DND-41 (cell line): ENCODE results near the gene SH3RF3.

ENCODE experiments used
- ATAC-seq: fragments of 200-7000 bp; cut with Tn5 transposase; 3 replicates; pipeline ENCODE4 v1.9.1; 2021; ENCODE audit warnings: low read depth; ENCODE audit not compliant: insufficient read depth
- DNase-seq: peaks from one replicate; pipeline ENCODE4 v3.0.0-alpha.2; 2020
- H2AFZ ChIP-seq: 2 replicates; pipeline ENCODE4 v1.6.0; 2012; ENCODE audit warnings: low read depth, low read length
- H3K27ac ChIP-seq: 2 replicates; pipeline ENCODE4 v1.5.1; 2012; ENCODE audit warnings: low read length, inconsistent platforms
- H3K27me3 ChIP-seq: fragments of 200-600 bp; sonication (generic); 2 replicates; pipeline ENCODE4 v1.6.0; 2012; ENCODE audit warnings: low read length, mild to moderate bottlenecking, inconsistent platforms; ENCODE audit not compliant: insufficient read depth, poor library complexity
- H3K36me3 ChIP-seq: 2 replicates; pipeline ENCODE4 v1.5.1; 2012; ENCODE audit warnings: low read length, inconsistent platforms; ENCODE audit not compliant: insufficient read depth
- H3K4me1 ChIP-seq: 2 replicates; pipeline ENCODE4 v1.5.1; 2012; ENCODE audit warnings: mild to moderate bottlenecking, low read length; ENCODE audit not compliant: insufficient read depth
- H3K4me2 ChIP-seq: 2 replicates; pipeline ENCODE4 v1.6.0; 2012; ENCODE audit warnings: mild to moderate bottlenecking, moderate library complexity, low read length, inconsistent platforms; ENCODE audit not compliant: insufficient read depth
- H3K4me3 ChIP-seq, 2 experiments: fragments of 200-600 bp in 1 of 2; shearing (Covaris generic) in 1 of 2; 2 replicates each; pipeline ENCODE4 v1.5.1; 2012 to 2016; ENCODE audit warnings: inconsistent platforms in 2 of 2, low read length in 2 of 2, mild to moderate bottlenecking in 2 of 2, low read depth in 1 of 2, moderate library complexity in 1 of 2
- H3K79me2 ChIP-seq: 2 replicates; pipeline ENCODE4 v1.6.0; 2012; ENCODE audit warnings: low read length, inconsistent platforms; ENCODE audit not compliant: insufficient read depth
- H3K9ac ChIP-seq: 2 replicates; pipeline ENCODE4 v1.6.0; 2012; ENCODE audit warnings: low read depth, mild to moderate bottlenecking, inconsistent platforms, low read length, moderate library complexity
- H3K9me3 ChIP-seq: 2 replicates; pipeline ENCODE4 v1.5.1; 2012; ENCODE audit warnings: low read length, moderate library complexity, mild to moderate bottlenecking, inconsistent platforms; ENCODE audit not compliant: insufficient read depth, severe bottlenecking
- H4K20me1 ChIP-seq: 2 replicates; pipeline ENCODE4 v1.6.0; 2012; ENCODE audit warnings: low read length; ENCODE audit not compliant: insufficient read depth
- CTCF ChIP-seq: IDR thresholded peaks from 2 replicates; pipeline ENCODE4 v1.5.1; 2012; ENCODE audit warnings: borderline replicate concordance, low read length, moderate library complexity, mild to moderate bottlenecking; ENCODE audit not compliant: poor library complexity, severe bottlenecking; ENCODE audit errors: extremely low read depth
- EZH2 ChIP-seq: IDR thresholded peaks from 3 replicates; pipeline ENCODE4 v1.6.1; 2012; ENCODE audit warnings: borderline replicate concordance, low read depth, mild to moderate bottlenecking, moderate library complexity, low read length, inconsistent platforms; ENCODE audit not compliant: severe bottlenecking

SH3RF3 gene

DNA sequence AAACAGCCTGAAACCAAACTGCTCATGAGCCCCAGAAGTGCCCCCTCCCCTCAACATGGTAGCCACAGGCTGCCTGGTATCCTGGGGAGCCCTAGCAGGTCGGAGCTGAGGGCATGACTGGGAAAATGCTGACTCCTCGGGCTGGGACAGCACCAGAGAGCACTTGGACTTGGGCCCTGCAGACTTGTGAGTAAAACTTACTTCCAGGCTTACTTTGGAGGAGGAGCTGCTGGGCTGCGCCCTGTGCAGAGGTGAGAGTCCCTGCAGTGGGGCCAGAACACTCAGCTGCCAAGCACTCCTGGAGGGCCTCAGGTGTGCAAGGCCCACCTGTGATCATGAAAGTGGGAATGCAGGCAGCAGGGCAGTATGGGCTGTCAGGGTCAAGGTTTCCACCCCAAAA, 365.3 kb downstream of the SH3RF3 start:
- no peaks in the 10 kb centered on the region for H3K79me2 ChIP-seq

GRCh38 chr2:109497463-109497862, 368.5 kb downstream of the SH3RF3 start:
- no peaks in the 10 kb centered on the region for H3K79me2 ChIP-seq
- ATAC-seq: no peak
- no peak overlapping the region for H2AFZ ChIP-seq
- no peak overlapping the region for H3K9ac ChIP-seq
- no peaks in the 10 kb centered on the region for H3K27me3 ChIP-seq
- no peaks in the 10 kb centered on the region for H3K4me1 ChIP-seq
- no peaks in the 10 kb centered on the region for H3K36me3 ChIP-seq
- no peaks in the 10 kb centered on the region; the same call in none of the 2 replicates for H4K20me1 ChIP-seq
- H3K27ac ChIP-seq: no peak overlapping the region
- TF ChIP-seq EZH2 (no peak), CTCF (no peak)
- H3K9me3 ChIP-seq: no peaks in the 10 kb centered on the region
- no peak overlapping the region for H3K4me2 ChIP-seq
- no peak overlapping the region for H3K4me3 ChIP-seq
- DNase-seq: no peak

More for the DNA sequence above, 365.3 kb downstream of the SH3RF3 start:
- ATAC-seq (no peak), DNase-seq (no peak)
- H2AFZ ChIP-seq: no peak overlapping the region
- H3K9me3 ChIP-seq: no peaks in the 10 kb centered on the region
- H3K9ac ChIP-seq: no peak overlapping the region
- no peak overlapping the region for H3K4me3 ChIP-seq
- no peak overlapping the region for H3K4me2 ChIP-seq
- H3K36me3 ChIP-seq: no peaks in the 10 kb centered on the region
- no peak for TF ChIP-seq CTCF
- no peak for TF ChIP-seq EZH2
- no peaks in the 10 kb centered on the region for H3K4me1 ChIP-seq
- no peaks in the 10 kb centered on the region; the same call in none of the 2 replicates for H4K20me1 ChIP-seq
- no peaks in the 10 kb centered on the region for H3K27me3 ChIP-seq
- H3K27ac ChIP-seq: no peak overlapping the region

DNA sequence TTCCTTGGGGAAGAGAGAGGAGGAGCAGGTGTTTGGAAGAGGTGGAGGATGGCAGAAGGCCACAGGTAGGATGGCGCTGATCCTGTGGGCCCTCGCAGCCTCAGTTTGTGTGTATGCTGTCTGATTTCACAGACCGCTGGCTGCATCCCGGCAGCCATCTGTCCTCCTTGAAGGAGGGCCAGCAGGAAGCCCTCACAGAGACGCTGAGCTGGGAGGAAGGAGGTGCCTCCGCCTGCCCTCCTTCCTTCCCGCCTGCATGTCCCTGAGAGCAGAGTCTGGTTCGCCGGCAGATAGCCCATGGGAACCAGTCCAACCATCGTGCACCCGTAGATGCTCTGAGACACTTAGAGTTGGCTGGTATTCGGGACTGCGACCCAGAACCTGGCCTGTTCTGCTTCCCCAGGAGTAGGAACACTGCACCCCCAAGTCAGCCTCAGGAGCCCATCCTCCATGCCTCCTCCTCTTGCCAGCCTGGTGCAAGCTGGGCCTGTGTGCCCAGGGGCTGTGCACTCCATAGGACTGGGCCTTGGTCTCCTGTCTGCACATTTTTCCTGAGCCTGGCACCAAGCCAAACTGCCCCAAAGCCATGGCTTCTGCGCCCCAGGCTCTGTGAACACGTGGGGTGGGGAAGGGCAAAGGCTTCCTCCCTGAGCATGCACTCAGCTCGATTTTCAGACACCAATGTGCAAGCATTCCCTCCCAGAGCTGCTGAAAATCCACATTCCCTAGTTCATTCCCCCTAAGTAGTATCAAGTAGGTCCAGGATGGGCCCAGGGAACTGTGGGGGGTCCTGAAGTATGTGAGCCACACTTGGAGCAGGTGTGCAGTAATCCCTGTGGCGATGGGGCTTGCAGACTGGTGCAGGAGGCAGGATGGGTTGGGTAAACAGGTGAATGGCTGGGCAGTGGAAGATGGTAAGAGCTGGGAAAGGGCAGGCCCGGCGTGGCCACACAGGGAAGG, 369.2 kb downstream of the SH3RF3 start:
- Histone ChIP-seq H3K27ac (no peak overlapping the region), H3K4me1 (no peaks in the 10 kb centered on the region)

More for the DNA sequence above, 369.2 kb downstream of the SH3RF3 start:
- no peak overlapping the region for H2AFZ ChIP-seq
- no peak overlapping the region for H3K9ac ChIP-seq
- no peaks in the 10 kb centered on the region; the same call in none of the 2 replicates for H4K20me1 ChIP-seq
- H3K4me2 ChIP-seq: no peak overlapping the region
- H3K4me3 ChIP-seq: no peak overlapping the region
- no peaks in the 10 kb centered on the region for H3K9me3 ChIP-seq
- no peaks in the 10 kb centered on the region for H3K79me2 ChIP-seq
- no peaks in the 10 kb centered on the region for H3K27me3 ChIP-seq
- no peak for TF ChIP-seq CTCF
- TF ChIP-seq EZH2: no peak
- ATAC-seq (no peak), DNase-seq (no peak)
- H3K36me3 ChIP-seq: no peaks in the 10 kb centered on the region
